Measurements from ENCODE around the gene IRS1.
A peak's percentile ranks its signal among the peaks of the same experiment; 100 is the strongest.

Gene IRS1

GRCh38 chr2:226763320-226763719 is 36.3 kb downstream of the IRS1 start:
- TF ChIP-seq CTCF (conservative IDR thresholded peaks at IDR 0.05; ENCODE audit: low read length), result no peak
- H3K4me3 ChIP-seq (ENCODE audit: low read length), result no peak overlapping the region
- DNase-seq (ENCODE audit: low read depth), result peak; percentile 46

GRCh38 chr2:226761195-226761583 is 38.4 kb downstream of the IRS1 start:
- no peak for DNase-seq (ENCODE audit: low read depth)
- peak; percentile 22 for TF ChIP-seq CTCF (conservative IDR thresholded peaks at IDR 0.05; ENCODE audit: low read length)
- H3K4me3 ChIP-seq (ENCODE audit: low read length), result no peak overlapping the region

- peak; percentile 95 for DNase-seq (ENCODE audit: low read depth)
- TF ChIP-seq CTCF (conservative IDR thresholded peaks at IDR 0.05; ENCODE audit: low read length), result no peak
- H3K4me3 ChIP-seq (ENCODE audit: low read length), result no peak overlapping the region
Observed at GRCh38 chr2:226760412-226761194, 39.0 kb downstream of the IRS1 start.

- DNase-seq (ENCODE audit: low read depth), result no peak
- no peak for TF ChIP-seq CTCF (conservative IDR thresholded peaks at IDR 0.05; ENCODE audit: low read length)
- H3K4me3 ChIP-seq (ENCODE audit: low read length), result no peak overlapping the region
Observed at GRCh38 chr2:226759768-226760167, 39.9 kb downstream of the IRS1 start.

- no peak overlapping the region for H3K4me3 ChIP-seq (ENCODE audit: low read length)
- TF ChIP-seq CTCF (conservative IDR thresholded peaks at IDR 0.05; ENCODE audit: low read length), result no peak
- DNase-seq (ENCODE audit: low read depth), result peak; percentile 81
Observed at GRCh38 chr2:226758921-226759640, 40.5 kb downstream of the IRS1 start.

- TF ChIP-seq CTCF (conservative IDR thresholded peaks at IDR 0.05; ENCODE audit: low read length), result no peak
- peak; percentile 39 for DNase-seq (ENCODE audit: low read depth)
- H3K4me3 ChIP-seq (ENCODE audit: low read length), result no peak overlapping the region
Observed at GRCh38 chr2:226756131-226756530, 43.5 kb downstream of the IRS1 start.

GRCh38 chr2:226755631-226756030 is 44.0 kb downstream of the IRS1 start:
- H3K4me3 ChIP-seq (ENCODE audit: low read length), result no peak overlapping the region
- TF ChIP-seq CTCF (conservative IDR thresholded peaks at IDR 0.05; ENCODE audit: low read length), result no peak
- DNase-seq (ENCODE audit: low read depth), result no peak
